Measurements from ENCODE around the gene GJA4.
"Not testable (repeated sequence)": the region's sequence is repeated elsewhere in the genome, so short reads cannot be mapped to it uniquely, and the experiment has no call there.

The GJA4 gene

DNA sequence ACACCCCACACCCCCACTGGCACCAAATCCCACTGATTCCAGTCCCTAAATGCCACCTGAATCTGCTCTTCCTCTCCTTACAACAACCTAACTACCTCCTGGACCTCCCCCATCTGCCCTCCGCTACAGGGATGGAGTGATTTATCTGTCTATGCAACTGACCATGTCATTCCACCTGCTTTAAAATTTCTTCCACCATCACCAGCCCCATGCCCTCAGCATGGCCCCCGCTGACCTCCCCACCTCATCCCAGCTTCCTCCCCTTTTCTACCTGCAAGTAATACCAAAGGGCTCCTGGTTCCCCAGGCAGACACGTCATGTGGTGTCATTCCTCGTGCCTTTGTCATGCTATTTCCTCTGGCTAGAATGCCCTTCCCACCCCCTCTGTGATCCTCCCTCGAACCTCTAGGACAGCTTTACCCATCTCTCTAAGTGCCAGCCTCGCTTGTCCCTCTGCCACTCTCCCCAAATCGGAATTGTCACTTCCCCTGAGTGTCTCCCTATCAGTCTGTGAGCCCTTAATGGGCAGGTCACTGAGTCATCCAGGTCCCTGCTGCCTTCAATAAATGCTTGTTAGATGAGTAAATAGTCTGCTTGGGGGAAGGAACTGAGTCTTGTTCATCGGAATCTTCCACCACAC lies 29.5 kb upstream of the GJA4 start:
- FAIRE-seq, result no peak
- no peak for DNase-seq (ENCODE audit: extremely low spot score, insufficient read length, low read depth)

DNA sequence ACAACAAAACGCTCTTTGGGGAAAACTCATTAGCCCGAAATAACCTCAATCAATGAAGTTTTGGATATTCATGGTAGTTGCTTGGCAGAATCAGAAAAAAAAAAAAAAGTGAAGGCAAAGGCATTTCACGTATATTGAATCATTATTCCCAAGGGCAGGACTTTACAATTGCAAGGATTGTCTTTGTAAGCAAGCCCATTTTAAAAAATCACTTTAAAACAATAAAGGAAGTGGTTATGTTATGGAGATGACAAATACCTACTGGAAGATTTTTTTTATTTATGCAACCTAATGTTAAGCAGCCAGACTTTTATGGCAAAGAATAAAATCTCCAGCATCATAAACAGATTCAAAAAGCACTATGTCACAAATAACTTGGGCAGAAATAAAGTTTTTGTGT lies 23.9 kb upstream of the GJA4 start:
- FAIRE-seq (no peak), DNase-seq (ENCODE audit: extremely low spot score, insufficient read length, low read depth) (no peak)

DNA sequence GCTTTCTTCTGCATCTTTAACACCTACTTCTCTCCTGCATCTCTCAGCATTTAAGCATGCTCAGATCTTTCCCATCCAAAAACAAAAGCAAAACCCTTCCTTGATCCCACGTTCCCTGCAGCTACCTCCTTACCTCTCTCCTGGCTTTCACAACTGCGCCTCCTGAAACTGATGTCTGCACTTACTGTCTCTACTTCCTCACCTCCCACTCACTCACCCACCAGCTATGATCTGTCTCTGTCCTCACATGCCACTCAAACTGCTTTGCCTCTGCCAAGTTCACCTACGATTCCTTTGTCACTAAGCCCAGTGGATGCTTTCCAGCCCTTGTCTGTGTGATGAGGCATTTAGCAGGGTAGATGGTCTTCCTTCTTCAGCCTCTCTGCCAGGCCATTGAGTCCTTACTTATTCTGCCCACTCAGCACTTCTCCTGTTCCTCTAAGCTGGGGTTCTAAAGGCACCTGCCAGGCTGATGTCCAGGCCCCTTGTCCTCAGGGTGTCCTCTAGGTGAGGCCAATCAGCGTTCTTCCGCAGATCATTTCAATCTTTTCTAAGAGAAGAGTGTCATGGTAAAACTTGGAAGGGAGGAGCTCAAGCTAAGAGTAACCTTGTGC lies 21.8 kb upstream of the GJA4 start:
- no peak for DNase-seq (ENCODE audit: extremely low spot score, insufficient read length, low read depth)
- FAIRE-seq, result no peak

DNA sequence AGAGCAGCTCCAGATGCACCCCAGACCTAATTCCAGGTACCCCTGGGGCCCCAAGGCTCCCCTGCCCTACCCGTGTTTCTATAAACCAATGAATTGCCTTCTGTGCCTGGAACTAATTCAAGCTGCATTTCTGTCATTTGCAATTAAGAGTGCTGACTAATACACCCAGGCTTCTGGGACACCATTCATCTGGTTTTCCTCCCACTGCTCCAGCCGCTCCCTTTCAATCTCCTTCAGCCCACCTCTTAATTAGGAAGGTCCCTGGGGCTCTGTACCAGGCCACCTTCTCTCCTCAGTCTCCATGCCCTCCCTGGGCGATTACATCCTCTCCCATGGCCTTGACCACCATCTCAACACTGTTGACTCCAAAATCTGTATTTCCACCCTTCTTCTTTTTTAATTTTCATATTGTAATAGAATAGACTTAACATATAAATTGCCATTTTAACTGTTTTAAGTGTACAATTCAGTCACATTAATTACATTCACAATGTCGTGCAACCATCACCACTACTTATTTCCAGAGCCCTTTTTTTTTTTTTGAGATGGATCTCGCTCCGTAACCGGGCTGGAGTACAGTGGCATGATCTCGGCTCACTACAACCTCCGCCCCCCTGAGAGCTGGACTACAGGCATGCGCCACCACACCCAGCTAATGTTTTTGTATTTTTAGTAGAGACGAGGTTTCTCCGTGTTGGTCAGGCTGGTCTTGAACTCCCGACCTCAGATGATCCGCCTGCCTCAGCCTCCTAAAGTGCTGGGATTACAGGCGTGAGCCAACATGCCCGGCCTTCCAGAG lies 21.0 kb upstream of the GJA4 start:
- DNase-seq (ENCODE audit: extremely low spot score, insufficient read length, low read depth) (no peak), FAIRE-seq (no peak)

DNA sequence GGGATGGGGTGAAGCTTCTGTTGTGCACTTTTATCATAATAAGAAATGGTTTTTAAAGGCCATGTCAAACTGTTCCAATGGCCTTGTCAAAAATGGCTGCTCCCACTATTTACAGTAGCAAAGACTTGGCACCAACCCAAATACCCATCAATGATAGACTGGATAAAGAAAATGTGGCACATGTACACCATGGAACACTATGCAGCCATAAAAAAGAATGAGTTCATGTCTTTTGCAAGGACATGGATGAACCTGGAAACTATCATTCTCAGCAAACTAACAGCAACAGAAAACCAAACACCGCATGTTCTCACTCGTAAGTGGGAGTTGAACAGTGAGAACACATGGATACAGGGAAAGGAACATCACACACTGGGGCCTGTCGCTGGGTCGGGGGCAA lies 19.7 kb upstream of the GJA4 start:
- DNase-seq (ENCODE audit: extremely low spot score, insufficient read length, low read depth); FAIRE-seq: not testable (repeated sequence)

DNA sequence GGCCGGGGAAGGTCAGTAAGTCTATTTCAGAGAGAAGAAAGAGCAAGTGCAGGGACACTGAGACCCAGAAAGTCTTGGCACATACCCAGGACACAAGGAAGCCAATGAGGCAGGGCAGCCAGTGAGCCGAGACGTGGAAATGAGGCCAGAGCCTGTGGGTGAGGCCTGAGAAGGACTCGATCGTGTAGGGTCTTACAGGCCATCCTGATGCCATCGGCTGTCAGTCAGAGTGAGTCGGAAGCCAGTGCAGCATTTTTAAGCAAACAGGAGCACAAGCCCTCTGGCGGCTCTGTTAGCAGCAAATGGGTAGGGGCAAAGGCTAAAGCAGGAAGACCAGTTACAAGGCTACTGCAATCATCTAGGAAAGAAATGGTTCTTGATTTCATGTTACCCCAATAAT lies 17.8 kb upstream of the GJA4 start:
- DNase-seq (ENCODE audit: extremely low spot score, insufficient read length, low read depth), result no peak
- no peak for FAIRE-seq

DNA sequence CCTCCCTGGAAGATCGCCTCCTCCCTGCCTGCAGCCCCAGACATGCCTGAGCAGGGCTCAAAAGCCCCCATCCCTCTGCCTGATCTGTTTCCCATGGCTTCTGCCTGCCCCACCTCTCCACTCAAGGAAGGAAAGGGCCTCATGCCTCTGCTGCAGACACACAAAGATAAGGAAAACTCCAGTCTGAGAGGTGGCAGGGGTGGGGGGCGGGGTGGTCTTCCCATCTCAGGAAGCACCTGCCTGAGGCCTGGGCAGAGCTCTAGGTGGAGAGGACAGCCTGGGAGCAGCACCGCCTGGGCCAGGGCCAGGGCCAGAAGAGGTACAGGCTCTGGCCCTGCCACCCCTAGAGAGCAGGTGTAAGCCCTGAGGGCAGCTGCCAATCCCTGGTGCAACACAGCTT lies 15.9 kb upstream of the GJA4 start:
- FAIRE-seq, result no peak

DNA sequence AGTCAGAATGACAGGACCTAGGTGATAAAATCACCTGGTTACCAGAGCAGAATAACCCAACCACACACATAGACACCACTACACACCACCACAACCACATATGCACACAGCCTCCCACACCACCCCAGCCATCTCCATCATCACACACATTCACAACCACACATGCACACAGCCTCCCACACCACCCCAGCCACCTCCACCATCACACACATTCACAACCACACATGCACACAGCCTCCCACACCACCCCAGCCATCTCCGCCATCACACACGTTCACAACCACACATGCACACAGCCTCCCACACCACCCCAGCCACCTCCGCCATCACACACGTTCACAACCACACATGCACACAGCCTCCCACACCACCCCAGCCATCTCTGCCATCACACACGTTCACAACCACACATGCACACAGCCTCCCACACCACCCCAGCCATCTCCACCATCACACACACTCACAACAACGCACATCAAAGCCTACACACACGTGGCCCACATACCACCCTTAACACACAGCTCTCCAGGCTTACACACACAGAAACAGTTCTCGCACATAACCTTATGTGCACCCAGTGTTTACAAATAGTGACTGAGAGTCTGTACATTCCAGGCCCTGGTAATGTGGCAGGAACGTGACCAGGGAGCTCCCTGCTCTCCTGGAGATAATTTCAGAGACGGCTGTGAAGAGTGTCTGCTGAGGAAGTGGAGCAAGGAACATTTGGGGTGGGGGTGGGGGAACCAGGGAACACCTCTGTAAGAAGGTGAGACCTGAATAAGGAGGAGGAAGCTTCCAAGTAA lies 15.1 kb upstream of the GJA4 start:
- DNase-seq (ENCODE audit: extremely low spot score, insufficient read length, low read depth), result no peak
- FAIRE-seq, result no peak

More for the DNA sequence above, 15.9 kb upstream of the GJA4 start:
- DNase-seq (ENCODE audit: extremely low spot score, insufficient read length, low read depth), result no peak

DNA sequence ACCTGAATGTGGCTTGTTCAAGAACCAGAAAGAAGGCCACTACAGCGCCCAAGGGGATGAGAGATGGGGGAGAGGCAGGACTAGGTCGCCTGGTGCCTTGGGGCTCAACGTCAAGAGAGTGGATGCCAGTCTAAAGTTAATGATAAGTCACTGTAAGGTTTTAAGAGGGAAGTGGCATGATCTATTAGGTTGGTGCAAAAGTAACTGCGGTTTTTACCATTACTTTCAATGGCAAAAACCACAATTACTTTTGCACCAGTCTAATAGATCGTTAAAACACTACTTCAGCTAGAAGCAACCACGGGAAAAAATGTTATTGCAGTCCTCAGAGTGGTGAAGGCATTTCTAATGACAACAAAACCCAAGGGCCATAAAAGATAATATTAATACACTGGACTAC lies 14.4 kb upstream of the GJA4 start:
- DNase-seq (ENCODE audit: extremely low spot score, insufficient read length, low read depth) (no peak), FAIRE-seq (no peak)

DNA sequence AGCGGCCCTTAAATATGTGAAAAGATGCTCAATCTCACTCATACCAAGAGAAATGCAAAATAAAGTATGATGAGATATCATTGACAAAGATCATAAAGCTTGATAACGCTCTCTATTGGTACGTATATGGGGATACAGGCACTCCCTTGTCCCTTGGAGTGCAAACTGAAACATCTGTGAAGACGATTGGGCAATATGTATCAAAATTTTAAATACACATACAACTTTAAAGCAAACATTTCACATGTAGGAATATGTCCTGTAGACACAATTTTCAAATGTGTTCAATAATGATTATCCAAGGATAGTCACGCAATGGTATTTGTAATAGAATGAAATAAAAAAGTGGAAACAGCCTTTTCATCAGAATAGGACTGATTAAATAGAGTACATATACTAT lies 13.8 kb upstream of the GJA4 start:
- no peak for FAIRE-seq
- no peak for DNase-seq (ENCODE audit: extremely low spot score, insufficient read length, low read depth)

DNA sequence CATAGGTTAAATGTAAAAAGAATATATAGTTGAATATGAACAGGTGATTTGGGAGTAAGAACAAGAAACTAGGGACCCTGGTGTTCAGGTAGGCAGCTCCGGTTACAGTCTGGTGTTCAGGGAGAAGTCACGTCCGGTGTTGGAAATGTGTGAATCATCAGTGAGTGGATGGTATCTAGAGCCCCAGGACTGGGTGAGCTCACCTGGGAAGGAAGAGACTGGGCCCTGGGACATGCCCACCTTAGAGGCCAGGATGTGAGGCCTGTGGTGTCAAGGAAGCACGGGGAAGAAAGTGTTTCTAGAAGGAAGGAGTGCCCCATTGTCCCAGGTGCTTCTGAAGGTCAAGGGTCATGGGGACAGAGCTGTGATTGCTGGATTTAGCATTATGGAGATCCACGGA lies 13.3 kb upstream of the GJA4 start:
- FAIRE-seq, result no peak
- DNase-seq (ENCODE audit: extremely low spot score, insufficient read length, low read depth), result no peak

DNA sequence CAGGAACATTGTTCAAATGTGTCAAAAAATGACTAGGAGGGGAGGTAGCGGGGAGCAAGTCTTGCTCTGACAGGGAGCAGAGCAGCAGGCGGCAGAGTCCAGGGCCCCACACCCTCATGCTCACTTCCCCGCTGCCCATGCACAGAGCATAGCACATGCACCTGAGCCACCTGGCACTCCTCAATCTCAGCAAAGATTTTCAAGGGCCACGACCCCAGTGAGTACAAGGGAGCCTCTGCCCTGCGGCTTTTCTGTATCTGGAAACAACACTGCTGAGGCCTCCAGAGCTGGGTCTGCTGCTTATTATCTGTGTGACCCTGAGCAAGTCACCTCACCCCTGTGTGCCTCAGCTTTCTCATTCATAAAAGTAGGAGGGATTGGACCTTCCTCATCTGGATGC lies 12.8 kb upstream of the GJA4 start:
- DNase-seq (ENCODE audit: extremely low spot score, insufficient read length, low read depth) (no peak), FAIRE-seq (no peak)

DNA sequence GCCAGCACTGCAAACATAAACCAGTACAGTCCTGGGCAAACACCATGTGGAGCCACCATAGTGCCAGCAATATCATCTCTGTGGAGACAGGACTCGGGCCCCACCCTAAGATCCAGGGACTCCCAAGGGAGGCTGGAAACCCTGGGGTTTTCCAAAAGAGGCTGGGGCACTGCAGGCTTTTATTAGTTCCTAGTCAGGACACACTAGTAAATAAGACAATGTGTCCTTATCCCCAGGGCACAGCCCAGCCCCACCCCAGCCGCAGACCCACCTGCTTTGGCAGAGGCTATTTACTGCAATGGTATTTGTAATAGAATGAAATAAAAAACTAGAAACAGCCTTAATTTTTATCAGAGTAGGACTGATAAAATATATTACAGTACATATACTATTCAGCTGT lies 12.3 kb upstream of the GJA4 start:
- no peak for DNase-seq (ENCODE audit: extremely low spot score, insufficient read length, low read depth)
- no peak for FAIRE-seq

DNA sequence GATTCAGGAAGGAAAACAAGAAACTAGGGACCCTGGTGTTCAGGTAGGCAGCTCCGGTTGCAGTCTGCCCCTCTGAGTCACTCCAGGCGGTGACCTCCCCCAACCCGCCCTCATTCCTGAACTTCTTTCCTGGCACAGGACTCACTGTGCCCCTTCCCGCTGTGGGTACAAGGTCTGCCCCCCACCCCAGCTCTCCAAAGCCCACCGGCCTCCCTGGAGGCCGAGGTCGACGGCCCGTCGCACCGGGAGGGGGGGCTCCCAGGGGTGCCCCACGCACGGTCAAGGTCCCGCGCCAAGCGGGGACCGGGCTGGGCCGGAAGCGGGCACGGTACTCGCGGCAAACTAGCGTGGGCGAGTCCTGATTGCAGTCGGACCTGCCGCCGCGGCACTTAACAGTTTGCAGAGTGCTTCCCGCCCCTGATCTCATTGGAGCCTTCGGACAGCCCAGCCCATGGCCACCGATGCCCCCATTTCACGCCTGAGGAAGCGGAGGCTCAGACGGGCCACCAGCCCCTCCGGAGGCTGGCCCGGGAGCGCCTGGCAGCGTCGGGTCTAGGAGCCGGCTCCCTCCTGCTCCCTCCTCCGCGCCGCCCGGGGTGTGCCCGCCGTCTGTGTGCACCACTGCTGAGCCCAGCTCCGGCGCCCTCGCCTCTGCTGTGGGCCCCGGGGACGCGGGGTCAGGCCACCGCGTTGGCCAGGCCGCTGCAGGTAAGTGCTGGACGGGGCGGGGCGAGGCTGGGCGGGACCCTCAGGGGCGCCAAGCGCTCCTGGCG lies 11.5 kb upstream of the GJA4 start, which contains the start of gene GJB3:
GJB3 (plus strand) TSS at position 144 of the 773 bp plus-strand sequence. CDS start 3,549 bp downstream, outside the sequence.
- FAIRE-seq, result no peak
- no peak for DNase-seq (ENCODE audit: extremely low spot score, insufficient read length, low read depth)

DNA sequence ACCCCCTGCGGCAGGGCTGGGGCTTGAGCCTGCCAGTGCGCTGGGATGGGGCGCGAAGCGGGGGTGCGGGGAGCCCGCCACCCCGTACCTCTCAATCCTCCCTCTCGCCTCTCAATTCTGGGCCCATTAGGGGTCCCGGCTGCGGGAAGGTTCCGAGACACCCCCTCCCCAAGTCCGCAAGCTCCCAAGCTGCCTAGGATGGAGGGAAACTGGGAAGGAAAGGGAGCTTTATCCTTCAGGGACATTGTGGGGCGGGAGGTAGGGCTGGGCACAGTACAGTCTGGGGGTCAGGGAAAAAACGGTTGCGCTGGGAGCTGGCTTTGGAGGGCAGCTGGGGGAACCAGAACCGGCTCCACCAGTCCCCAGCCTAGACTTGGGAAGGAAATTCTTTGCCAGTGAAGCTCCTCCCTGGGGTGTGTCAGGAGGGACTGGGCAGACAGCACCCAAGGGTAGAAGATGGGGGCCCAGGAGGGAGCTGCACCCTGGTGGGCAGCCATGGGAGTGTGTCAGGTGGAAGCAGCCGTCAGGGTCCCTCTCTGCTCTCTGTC lies 10.9 kb upstream of the GJA4 start:
- DNase-seq (ENCODE audit: extremely low spot score, insufficient read length, low read depth) (no peak), FAIRE-seq (no peak)

DNA sequence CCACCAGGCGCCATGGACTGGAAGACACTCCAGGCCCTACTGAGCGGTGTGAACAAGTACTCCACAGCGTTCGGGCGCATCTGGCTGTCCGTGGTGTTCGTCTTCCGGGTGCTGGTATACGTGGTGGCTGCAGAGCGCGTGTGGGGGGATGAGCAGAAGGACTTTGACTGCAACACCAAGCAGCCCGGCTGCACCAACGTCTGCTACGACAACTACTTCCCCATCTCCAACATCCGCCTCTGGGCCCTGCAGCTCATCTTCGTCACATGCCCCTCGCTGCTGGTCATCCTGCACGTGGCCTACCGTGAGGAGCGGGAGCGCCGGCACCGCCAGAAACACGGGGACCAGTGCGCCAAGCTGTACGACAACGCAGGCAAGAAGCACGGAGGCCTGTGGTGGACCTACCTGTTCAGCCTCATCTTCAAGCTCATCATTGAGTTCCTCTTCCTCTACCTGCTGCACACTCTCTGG lies 8.0 kb upstream of the GJA4 start:
- FAIRE-seq, result no peak
- DNase-seq (ENCODE audit: extremely low spot score, insufficient read length, low read depth), result no peak

DNA sequence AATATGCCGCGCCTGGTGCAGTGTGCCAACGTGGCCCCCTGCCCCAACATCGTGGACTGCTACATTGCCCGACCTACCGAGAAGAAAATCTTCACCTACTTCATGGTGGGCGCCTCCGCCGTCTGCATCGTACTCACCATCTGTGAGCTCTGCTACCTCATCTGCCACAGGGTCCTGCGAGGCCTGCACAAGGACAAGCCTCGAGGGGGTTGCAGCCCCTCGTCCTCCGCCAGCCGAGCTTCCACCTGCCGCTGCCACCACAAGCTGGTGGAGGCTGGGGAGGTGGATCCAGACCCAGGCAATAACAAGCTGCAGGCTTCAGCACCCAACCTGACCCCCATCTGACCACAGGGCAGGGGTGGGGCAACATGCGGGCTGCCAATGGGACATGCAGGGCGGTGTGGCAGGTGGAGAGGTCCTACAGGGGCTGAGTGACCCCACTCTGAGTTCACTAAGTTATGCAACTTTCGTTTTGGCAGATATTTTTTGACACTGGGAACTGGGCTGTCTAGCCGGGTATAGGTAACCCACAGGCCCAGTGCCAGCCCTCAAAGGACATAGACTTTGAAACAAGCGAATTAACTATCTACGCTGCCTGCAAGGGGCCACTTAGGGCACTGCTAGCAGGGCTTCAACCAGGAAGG lies 7.4 kb upstream of the GJA4 start:
- no peak for FAIRE-seq
- no peak for DNase-seq (ENCODE audit: extremely low spot score, insufficient read length, low read depth)

DNA sequence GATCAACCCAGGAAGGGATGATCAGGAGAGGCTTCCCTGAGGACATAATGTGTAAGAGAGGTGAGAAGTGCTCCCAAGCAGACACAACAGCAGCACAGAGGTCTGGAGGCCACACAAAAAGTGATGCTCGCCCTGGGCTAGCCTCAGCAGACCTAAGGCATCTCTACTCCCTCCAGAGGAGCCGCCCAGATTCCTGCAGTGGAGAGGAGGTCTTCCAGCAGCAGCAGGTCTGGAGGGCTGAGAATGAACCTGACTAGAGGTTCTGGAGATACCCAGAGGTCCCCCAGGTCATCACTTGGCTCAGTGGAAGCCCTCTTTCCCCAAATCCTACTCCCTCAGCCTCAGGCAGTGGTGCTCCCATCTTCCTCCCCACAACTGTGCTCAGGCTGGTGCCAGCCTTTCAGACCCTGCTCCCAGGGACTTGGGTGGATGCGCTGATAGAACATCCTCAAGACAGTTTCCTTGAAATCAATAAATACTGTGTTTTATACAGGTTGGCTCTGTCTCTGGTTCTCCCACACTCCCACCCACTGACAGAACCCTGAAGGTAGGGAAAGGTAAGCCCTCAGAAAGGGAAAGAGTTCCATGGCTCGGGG lies 6.8 kb upstream of the GJA4 start:
- no peak for DNase-seq (ENCODE audit: extremely low spot score, insufficient read length, low read depth)
- FAIRE-seq, result no peak

Data from GM18507 (cell line).